Muscle layer of duodenum (tissue), 2 donors: ENCODE data around the gene AGO4.
"Not testable (repeated sequence)": the region's sequence is repeated elsewhere in the genome, so short reads cannot be mapped to it uniquely, and the experiment has no call there.

Source experiments
- H3K27ac ChIP-seq: one replicate; pipeline ENCODE4 v1.7.0; 2013; ENCODE audit warnings: mild to moderate bottlenecking, low read length
- H3K27me3 ChIP-seq: one replicate; pipeline ENCODE4 v1.7.0; 2013; ENCODE audit warnings: low read depth, mild to moderate bottlenecking, control low read depth, low read length
- H3K36me3 ChIP-seq, 2 donors: one replicate each; pipeline ENCODE4 v1.7.0; 2013; ENCODE audit warnings: low read length in 2 of 2, control low read depth in 1 of 2, mild to moderate bottlenecking in 1 of 2; ENCODE audit not compliant: insufficient read depth in 2 of 2, control insufficient read depth in 1 of 2
- H3K4me1 ChIP-seq, 2 donors: one replicate each; pipeline ENCODE4 v1.7.0; 2013; ENCODE audit warnings: low read length in 2 of 2, mild to moderate bottlenecking in 2 of 2, control low read depth in 1 of 2, moderate library complexity in 1 of 2; ENCODE audit not compliant: insufficient read depth in 2 of 2, control insufficient read depth in 1 of 2
- H3K4me3 ChIP-seq, 2 donors: one replicate each; pipeline ENCODE4 v1.7.0; 2013; ENCODE audit warnings: low read length in 2 of 2, low read depth in 1 of 2, mild to moderate bottlenecking in 1 of 2
- H3K9me3 ChIP-seq, 2 donors: one replicate each; pipeline ENCODE4 v1.7.0; 2013; ENCODE audit warnings: low read length in 2 of 2, control low read depth in 1 of 2, mild to moderate bottlenecking in 1 of 2; ENCODE audit not compliant: control insufficient read depth in 1 of 2
- donor health status: healthy.

Gene AGO4

GRCh38 chr1:35886577-35887431, 79.0 kb downstream of the AGO4 start:
- Histone ChIP-seq H3K27me3 (no peaks in the 10 kb centered on the region), H3K4me3 (no peak overlapping the region), H3K27ac (peak overlapping the region; percentile 33)

GRCh38 chr1:35887508-35887907, 79.7 kb downstream of the AGO4 start:
- no peak overlapping the region for H3K4me3 ChIP-seq
- H3K36me3 ChIP-seq: peaks cover 11 to 24% of the 10 kb centered on the region in 2 donors
- H3K4me1 ChIP-seq: peaks cover 23 to 29% of the 10 kb centered on the region in 2 donors
- H3K27ac ChIP-seq: no peak overlapping the region
- H3K9me3 ChIP-seq: no peaks in the 10 kb centered on the region
- no peaks in the 10 kb centered on the region for H3K27me3 ChIP-seq

More at GRCh38 chr1:35886577-35887431, 79.0 kb downstream of the AGO4 start:
- Histone ChIP-seq H3K9me3 (no peaks in the 10 kb centered on the region), H3K4me1 (peaks cover 23 to 31% of the 10 kb centered on the region in 2 donors), H3K36me3 (peaks cover 4 to 17% of the 10 kb centered on the region in 2 donors)

GRCh38 chr1:35888255-35888654, 80.4 kb downstream of the AGO4 start:
- H3K36me3 ChIP-seq: peaks cover 19 to 31% of the 10 kb centered on the region in 2 donors
- no peaks in the 10 kb centered on the region for H3K27me3 ChIP-seq
- H3K9me3 ChIP-seq: no peaks in the 10 kb centered on the region
- no peak overlapping the region for H3K27ac ChIP-seq
- H3K4me3 ChIP-seq: no peak overlapping the region
- peaks cover 23 to 27% of the 10 kb centered on the region in 2 donors for H3K4me1 ChIP-seq

DNA sequence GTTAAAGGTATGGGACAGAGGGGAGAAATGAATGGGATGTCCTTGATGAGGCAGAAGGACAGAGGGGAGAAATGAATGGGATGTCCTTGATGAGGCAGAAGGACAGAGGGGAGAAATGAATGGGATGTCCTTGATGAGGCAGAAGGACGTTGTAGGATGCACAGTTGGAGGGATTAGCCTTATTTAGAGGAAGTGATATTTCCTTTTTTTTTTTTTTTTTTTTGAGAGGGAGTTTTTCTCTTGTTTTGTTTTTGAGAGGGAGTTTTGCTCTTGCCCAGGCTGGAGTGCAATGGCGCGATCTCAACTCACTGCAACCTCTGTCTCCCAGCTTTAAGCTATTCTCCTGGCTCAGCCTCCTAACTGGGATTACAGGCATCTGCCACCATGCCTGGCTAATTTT, 81.2 kb downstream of the AGO4 start:
- H3K4me3 ChIP-seq, H3K9me3 ChIP-seq, H3K27me3 ChIP-seq, H3K27ac ChIP-seq: not testable (repeated sequence)
- peaks cover 26 to 39% of the 10 kb centered on the region in 2 donors for H3K36me3 ChIP-seq
- H3K4me1 ChIP-seq: peaks cover 23 to 26% of the 10 kb centered on the region in 2 donors

DNA sequence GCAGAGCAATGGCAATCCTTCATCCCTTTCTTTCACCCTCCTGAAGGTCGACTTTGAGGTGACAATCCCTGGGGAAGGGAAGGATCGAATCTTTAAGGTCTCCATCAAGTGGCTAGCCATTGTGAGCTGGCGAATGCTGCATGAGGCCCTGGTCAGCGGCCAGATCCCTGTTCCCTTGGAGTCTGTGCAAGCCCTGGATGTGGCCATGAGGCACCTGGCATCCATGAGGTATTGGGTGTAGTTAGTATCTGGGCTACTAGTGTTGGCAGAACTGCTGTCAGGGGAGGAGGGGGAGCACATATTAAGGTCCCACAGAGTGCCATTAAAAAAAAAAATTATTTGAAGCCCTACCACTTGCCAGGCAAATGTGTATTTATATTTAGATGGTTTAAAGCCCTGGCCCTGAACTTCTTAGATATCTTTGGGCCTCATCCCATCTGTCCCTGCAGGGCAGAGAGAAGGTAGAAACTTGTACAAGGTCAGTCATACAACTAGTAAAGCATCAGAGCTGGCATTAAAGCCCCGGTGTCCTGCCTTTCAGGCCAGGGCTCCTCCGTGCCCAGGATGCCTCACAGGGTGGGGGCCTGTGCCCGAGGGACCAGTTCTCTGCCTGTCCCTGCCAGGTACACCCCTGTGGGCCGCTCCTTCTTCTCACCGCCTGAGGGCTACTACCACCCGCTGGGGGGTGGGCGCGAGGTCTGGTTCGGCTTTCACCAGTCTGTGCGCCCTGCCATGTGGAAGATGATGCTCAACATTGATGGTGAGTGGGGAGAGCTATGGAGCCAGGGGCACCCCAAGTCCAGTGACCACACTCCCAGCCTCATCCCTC, 85.4 kb downstream of the AGO4 start:
- Histone ChIP-seq H3K9me3 (no peaks in the 10 kb centered on the region), H3K4me3 (no peak overlapping the region), H3K36me3 (peaks cover 52 to 58% of the 10 kb centered on the region in 2 donors), H3K4me1 (no peaks in the 10 kb centered on the region), H3K27me3 (no peaks in the 10 kb centered on the region), H3K27ac (no peak overlapping the region)

DNA sequence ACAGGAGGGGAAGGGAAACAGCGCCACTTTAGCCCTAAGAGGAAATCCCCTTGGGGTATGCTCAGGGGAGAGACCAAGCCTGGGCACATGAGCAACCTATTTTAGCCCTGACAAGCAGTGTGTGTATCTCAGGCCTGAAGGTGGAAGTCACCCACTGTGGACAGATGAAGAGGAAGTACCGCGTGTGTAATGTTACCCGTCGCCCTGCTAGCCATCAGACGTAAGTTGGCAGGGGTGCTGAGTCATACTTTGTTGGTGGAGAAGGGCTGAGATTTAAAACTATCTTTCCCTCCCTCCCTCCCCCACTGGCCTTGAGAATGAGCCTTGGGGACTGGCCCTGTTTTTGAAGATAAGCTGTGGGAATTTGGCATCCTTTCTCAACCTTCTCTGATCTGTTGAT, 86.4 kb downstream of the AGO4 start:
- no peak overlapping the region for H3K27ac ChIP-seq

DNA sequence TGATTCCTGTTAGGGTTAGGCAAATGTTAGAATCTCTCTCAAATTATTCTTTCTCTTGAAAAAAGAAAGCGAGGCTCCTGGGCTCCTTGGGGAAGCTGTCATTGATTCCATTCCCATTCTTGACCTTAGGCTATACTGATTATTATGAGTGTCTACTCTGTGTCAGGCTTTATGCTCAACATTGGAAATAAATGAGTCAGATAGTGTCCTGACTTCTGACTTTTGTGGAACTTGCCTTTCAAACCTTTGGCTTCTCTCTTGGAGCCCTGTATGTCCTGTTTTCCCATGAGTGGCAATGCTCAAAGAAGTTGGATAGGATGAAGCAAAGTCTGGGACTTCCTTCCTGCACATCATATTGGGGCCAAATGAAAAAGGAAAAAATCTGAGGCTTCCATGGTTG, 86.8 kb downstream of the AGO4 start:
- Histone ChIP-seq H3K36me3 (peaks cover 52 to 59% of the 10 kb centered on the region in 2 donors), H3K27ac (no peak overlapping the region), H3K4me3 (no peak overlapping the region), H3K27me3 (no peaks in the 10 kb centered on the region), H3K9me3 (no peaks in the 10 kb centered on the region), H3K4me1 (no peaks in the 10 kb centered on the region)

More for the DNA sequence above, 86.4 kb downstream of the AGO4 start:
- no peaks in the 10 kb centered on the region for H3K27me3 ChIP-seq
- H3K9me3 ChIP-seq: no peaks in the 10 kb centered on the region
- no peak overlapping the region for H3K4me3 ChIP-seq
- H3K4me1 ChIP-seq: no peaks in the 10 kb centered on the region
- H3K36me3 ChIP-seq: peaks cover 52 to 60% of the 10 kb centered on the region in 2 donors

GRCh38 chr1:35899941-35900340, 92.1 kb downstream of the AGO4 start:
- Histone ChIP-seq H3K27ac (no peak overlapping the region), H3K4me3 (no peak overlapping the region), H3K4me1 (no peaks in the 10 kb centered on the region), H3K27me3 (no peaks in the 10 kb centered on the region), H3K9me3 (no peaks in the 10 kb centered on the region), H3K36me3 (peaks cover 38 to 66% of the 10 kb centered on the region in 2 donors)

GRCh38 chr1:35901235-35901634, 93.4 kb downstream of the AGO4 start:
- no peak overlapping the region for H3K27ac ChIP-seq
- H3K9me3 ChIP-seq: no peaks in the 10 kb centered on the region
- no peaks in the 10 kb centered on the region for H3K27me3 ChIP-seq
- peaks cover 31 to 76% of the 10 kb centered on the region in 2 donors for H3K36me3 ChIP-seq
- H3K4me3 ChIP-seq: no peak overlapping the region
- H3K4me1 ChIP-seq: no peaks in the 10 kb centered on the region

- peaks cover 32 to 78% of the 10 kb centered on the region in 2 donors for H3K36me3 ChIP-seq
Observed at GRCh38 chr1:35902671-35903070, 94.9 kb downstream of the AGO4 start.

More at GRCh38 chr1:35902671-35903070, 94.9 kb downstream of the AGO4 start:
- Histone ChIP-seq H3K4me1 (no peaks in the 10 kb centered on the region), H3K9me3 (no peaks in the 10 kb centered on the region), H3K27me3 (no peaks in the 10 kb centered on the region), H3K27ac (no peak overlapping the region), H3K4me3 (no peak overlapping the region)
